Sciatic nerve (tissue), 2 donors: ENCODE results near the gene KRIT1. TPM values are rescaled to one million over a fixed set of nuclear protein-coding genes. Genes with fewer than 3 reads are reported as not detected.
"Not testable (repeated sequence)": the region's sequence is repeated elsewhere in the genome, so short reads cannot be mapped to it uniquely, and the experiment has no call there.

ENCODE experiments used
- ATAC-seq: fragments of 200-7000 bp; cut with Tn5 transposase; one replicate; pipeline ENCODE4 v1.9.1; 2020; ENCODE audit warnings: mild to moderate bottlenecking, moderate library complexity
- DNase-seq: peaks from one replicate; pipeline ENCODE4 v3.0.0-alpha.2; 2020; ENCODE audit warnings: low spot score
- intact Hi-C: fragments of 100-400 bp; cut with DNase I; formaldehyde crosslinking; loops from one replicate; pipeline ENCODE4 v1.14.2; 2022
- microRNA-seq: library from miRNA; unstranded; fragments of <30 nt; microRNA quantifications from one replicate; pipeline ENCODE4 v1.2.0, GENCODE V29; 2020
- total RNA-seq: library from RNA; stranded (reverse); fragmentation: NEBNext Ultra II Directional; extraction: Animal tissue kit (Norgen Biotek cat#: 25700); gene quantifications from one replicate; pipeline ENCODE4 v1.2.1, GENCODE V29; 2021
- donor health status: DM: no; HTN: no; CAD: no.
- donor health status: DM: no; HTN: no; CAD: no.

KRIT1 gene
- total RNA-seq, 1 donor from 2014 or later, result 54.3 TPM

- ATAC-seq, intact Hi-C loops, DNase-seq: not testable (repeated sequence)
These were observed 76.2 kb downstream of the KRIT1 start for GRCh38 chr7:92169529-92169928.

GRCh38 chr7:92161271-92161670, 84.4 kb downstream of the KRIT1 start:
- no peak for ATAC-seq
- no peak for DNase-seq
- intact Hi-C loops, result no loop called here

GRCh38 chr7:92158660-92159575, 86.8 kb downstream of the KRIT1 start:
- no peak for ATAC-seq
- no peak for DNase-seq
- intact Hi-C loops, result no loop called here

GRCh38 chr7:92156990-92157389, 88.7 kb downstream of the KRIT1 start:
- DNase-seq, result no peak
- intact Hi-C loops, result no loop called here
- no peak for ATAC-seq

GRCh38 chr7:92155108-92155739, 90.5 kb downstream of the KRIT1 start:
- ATAC-seq (no peak), DNase-seq (no peak)
- intact Hi-C loops, result no loop called here

GRCh38 chr7:92150450-92151017, 95.2 kb downstream of the KRIT1 start:
- intact Hi-C loops, result no loop called here
- no peak for DNase-seq
- no peak for ATAC-seq

- no peak for DNase-seq
- ATAC-seq, result no peak
- intact Hi-C loops, result no loop called here
These were observed 95.9 kb downstream of the KRIT1 start for GRCh38 chr7:92149736-92150239.

Small RNA genes lying within 50 kb of the gene (microRNA-seq; reads per million reads assigned to microRNA genes)
- gene MIR1285-1, result not detected

Other genes starting within 250 kb of the KRIT1 start
- 101 TPM for gene CYP51A1, start 111.4 kb downstream of the KRIT1 start, total RNA-seq
- not detected for gene LRRD1, start 66.8 kb downstream of the KRIT1 start, total RNA-seq
- 76.8 TPM for gene ANKIB1, start 60 bp upstream of the KRIT1 start, total RNA-seq
- gene GATAD1, start 201.6 kb upstream of the KRIT1 start, total RNA-seq, result 52.0 TPM
- gene ERVW-1, start 232.0 kb upstream of the KRIT1 start, total RNA-seq, result 0.22 TPM